Right kidney (tissue), 1 donor: ENCODE data around the gene ROMO1.
"Not testable (repeated sequence)": the region's sequence is repeated elsewhere in the genome, so short reads cannot be mapped to it uniquely, and the experiment has no call there.

Source experiments
- DNase-seq: peaks from one replicate; pipeline ENCODE4 v3.0.0-alpha.2; 2016

ROMO1 gene

DNA sequence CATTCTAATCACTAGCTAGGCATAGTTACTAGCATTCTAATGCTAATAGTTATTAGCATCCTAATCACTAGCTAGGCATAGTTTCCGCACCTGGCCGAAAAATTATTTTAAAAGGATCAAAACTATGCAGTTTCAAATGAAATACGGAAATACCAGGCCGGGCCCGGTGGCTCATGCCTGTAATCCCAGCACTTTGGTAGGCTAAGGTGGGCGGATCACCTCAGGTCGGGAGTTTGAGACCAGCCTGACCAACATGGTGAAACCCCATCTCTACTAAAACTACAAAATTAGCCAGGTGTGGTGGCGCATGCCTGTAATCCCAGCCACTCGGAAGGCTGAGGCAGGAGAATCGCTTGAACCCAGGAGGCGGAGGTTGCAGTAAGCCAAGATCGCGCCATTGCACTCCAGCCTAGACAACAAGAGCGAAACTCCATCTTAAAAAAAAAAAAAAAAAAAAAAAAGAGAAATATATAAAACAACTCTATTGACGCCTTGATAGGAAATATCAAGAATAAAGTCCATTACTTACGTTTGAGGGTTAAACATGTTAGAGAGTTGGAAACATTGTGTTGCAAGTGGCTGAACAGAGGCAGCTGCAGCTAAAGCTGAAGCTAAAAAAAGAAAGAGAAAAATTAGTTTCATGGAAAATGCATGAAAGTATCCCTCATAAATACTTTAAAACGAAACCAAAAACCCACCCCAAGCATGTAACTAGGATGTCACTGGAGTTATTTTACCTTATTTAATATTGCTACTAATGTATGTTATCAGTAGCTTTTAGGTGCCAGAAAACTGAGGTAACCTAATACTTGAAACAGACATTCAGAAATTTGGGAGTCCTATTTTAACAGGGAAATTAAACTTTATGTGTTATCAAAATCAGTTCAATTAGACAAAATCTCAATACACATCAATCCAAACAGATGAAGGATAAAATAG is 7.7 kb downstream of the ROMO1 start:
- not testable (repeated sequence) for DNase-seq

- no peak for DNase-seq
Observed at GRCh38 chr20:35708502-35708901, 9.3 kb downstream of the ROMO1 start.

GRCh38 chr20:35709259-35709658 is 10.1 kb downstream of the ROMO1 start:
- no peak for DNase-seq

GRCh38 chr20:35710039-35710438 is 10.8 kb downstream of the ROMO1 start:
- DNase-seq: no peak

- no peak for DNase-seq
Observed at GRCh38 chr20:35710884-35711587, 11.8 kb downstream of the ROMO1 start.

GRCh38 chr20:35711588-35712209 is 12.5 kb downstream of the ROMO1 start:
- no peak for DNase-seq

- not testable (repeated sequence) for DNase-seq
Observed at GRCh38 chr20:35713120-35713519, 13.9 kb downstream of the ROMO1 start.

- no peak for DNase-seq
Observed at GRCh38 chr20:35714127-35714526, 14.9 kb downstream of the ROMO1 start.

DNA sequence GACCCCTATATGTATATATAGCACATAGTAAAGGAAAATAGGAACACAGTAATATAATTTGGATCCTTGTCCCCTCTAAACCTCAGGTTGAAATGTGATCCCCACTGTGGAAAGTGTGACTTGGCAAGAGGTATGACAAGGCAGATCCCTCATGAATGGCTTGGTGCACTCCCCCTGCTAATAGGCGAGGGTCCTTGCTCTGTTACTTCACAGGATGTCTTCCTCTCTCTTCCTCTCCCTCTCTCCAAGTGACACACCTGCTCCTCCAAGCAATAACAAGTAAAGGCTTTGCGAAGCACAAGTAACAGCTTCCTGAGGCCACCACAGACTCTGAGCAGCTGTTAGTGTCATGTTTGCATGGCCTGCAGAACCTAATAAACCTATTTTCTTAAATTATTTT is 16.4 kb downstream of the ROMO1 start:
- DNase-seq: no peak

- no peak for DNase-seq
Observed at GRCh38 chr20:35716330-35716729, 17.1 kb downstream of the ROMO1 start.

DNA sequence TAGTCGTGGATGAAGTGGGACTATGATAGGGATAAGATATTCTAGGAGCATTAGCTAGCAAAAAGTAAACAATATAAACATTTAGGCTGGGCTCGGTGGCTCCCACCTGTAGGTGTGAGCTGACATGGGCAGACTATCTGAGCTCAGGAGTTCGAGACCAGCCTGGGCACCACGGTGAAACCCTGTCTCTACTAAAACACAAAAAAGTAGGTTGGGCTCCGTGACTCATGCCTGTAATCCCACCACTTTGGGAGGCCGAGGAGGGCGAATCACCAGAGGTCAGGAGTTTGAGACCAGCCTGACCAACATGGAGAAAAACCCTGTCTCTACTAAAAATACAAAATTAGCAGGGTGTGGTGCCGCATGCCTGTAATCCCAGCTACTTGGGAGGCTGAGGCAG is 19.1 kb downstream of the ROMO1 start:
- not testable (repeated sequence) for DNase-seq

GRCh38 chr20:35718972-35719635 is 19.9 kb downstream of the ROMO1 start:
- DNase-seq: no peak

- DNase-seq: no peak
Observed at GRCh38 chr20:35719717-35720116, 20.5 kb downstream of the ROMO1 start.

GRCh38 chr20:35720165-35721123 is 21.2 kb downstream of the ROMO1 start:
- no peak for DNase-seq

- DNase-seq: no peak
Observed at GRCh38 chr20:35721219-35721618, 22.0 kb downstream of the ROMO1 start.

DNA sequence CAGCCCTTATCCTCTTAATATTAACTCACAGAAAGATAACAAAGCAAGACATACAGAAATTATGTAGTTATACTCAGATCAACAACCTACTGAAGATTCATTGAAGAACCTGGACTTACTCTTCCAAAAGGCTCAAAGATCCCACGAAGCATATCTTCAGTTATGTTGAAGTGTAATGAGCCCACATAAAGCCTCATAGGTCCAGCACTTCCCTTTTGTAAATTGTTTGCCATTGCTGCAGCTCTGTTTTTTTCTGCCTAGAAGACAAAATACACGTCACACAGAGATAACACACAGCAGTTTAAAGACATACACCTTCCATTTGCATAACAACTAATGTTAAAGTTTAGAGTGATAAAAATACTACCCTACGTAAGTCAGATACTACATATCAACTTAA is 22.4 kb downstream of the ROMO1 start:
- DNase-seq: no peak

GRCh38 chr20:35723275-35723639 is 24.1 kb downstream of the ROMO1 start:
- DNase-seq: not testable (repeated sequence)

- DNase-seq: not testable (repeated sequence)
Observed at GRCh38 chr20:35723652-35724320, 24.6 kb downstream of the ROMO1 start.

- DNase-seq: no peak
Observed at GRCh38 chr20:35724321-35725230, 25.4 kb downstream of the ROMO1 start.
